Measurements from ENCODE around the gene NAT14. TPM values are rescaled to one million over a fixed set of nuclear protein-coding genes. Genes with fewer than 3 reads are reported as not detected.

The NAT14 gene
- total RNA-seq, 3 donors from 2014 or later = 1.9 to 11.3 (median 10.8) TPM

DNA sequence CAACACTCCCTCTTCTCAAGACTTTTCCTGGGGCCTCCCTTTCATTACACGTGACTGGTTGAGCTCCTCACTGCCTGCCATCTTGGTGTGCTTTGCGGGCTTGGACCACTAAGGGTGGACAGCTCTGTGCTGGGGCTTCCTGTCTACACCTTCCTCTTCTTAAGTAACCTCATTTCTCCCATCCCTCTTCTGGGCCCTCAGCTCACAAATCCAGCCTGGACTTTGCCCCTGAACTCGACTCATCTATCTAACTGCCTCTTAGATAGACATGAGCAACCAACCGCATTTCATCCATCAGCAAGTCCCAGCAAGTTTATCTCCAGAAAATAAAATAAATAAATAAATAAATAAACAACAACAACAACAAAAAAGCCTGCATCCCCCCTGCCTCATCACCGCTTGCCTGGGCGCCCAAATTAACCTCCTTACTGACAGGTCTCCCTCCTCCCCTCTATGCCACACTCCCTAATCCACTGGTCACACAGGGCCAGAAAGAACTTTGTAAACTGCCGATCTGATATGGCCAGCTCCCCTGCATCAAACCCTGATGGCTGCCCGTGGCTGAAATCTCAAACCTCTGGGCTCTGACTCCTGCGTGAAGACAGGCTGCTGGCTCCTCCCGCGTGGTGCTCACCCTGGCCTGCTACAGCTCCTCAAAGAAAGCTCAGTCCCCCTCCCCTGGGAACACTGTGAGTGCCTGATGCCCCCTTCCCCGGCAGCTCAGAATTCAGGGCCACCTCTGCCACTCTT is 31.3 kb upstream of the NAT14 start:
- Histone ChIP-seq H3K4me3 (no peak overlapping the region), H3K36me3 (no peaks in the 10 kb centered on the region), H3K9me3 (no peaks in the 10 kb centered on the region), H3K27me3 (peaks cover 12 to 30% of the 10 kb centered on the region in 2 donors), H3K4me1 (peaks cover 0 to 15% of the 10 kb centered on the region in 2 donors), H3K27ac (no peak overlapping the region)
- TF ChIP-seq POLR2A (IDR thresholded peaks at IDR 0.05) (no peak), POLR2AphosphoS5 (IDR thresholded peaks at IDR 0.05) (no peak)
- TF ChIP-seq, protein P1, sequence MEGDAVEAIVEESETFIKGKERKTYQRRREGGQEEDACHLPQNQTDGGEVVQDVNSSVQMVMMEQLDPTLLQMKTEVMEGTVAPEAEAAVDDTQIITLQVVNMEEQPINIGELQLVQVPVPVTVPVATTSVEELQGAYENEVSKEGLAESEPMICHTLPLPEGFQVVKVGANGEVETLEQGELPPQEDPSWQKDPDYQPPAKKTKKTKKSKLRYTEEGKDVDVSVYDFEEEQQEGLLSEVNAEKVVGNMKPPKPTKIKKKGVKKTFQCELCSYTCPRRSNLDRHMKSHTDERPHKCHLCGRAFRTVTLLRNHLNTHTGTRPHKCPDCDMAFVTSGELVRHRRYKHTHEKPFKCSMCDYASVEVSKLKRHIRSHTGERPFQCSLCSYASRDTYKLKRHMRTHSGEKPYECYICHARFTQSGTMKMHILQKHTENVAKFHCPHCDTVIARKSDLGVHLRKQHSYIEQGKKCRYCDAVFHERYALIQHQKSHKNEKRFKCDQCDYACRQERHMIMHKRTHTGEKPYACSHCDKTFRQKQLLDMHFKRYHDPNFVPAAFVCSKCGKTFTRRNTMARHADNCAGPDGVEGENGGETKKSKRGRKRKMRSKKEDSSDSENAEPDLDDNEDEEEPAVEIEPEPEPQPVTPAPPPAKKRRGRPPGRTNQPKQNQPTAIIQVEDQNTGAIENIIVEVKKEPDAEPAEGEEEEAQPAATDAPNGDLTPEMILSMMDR (IDR thresholded peaks at IDR 0.05) = no peak
- DNase-seq (ENCODE audit: low spot score in 2 of 2) = no peak
- intact Hi-C loops (cut with DNase I; ENCODE audit: low total_unique reads) = no loop called here

DNA sequence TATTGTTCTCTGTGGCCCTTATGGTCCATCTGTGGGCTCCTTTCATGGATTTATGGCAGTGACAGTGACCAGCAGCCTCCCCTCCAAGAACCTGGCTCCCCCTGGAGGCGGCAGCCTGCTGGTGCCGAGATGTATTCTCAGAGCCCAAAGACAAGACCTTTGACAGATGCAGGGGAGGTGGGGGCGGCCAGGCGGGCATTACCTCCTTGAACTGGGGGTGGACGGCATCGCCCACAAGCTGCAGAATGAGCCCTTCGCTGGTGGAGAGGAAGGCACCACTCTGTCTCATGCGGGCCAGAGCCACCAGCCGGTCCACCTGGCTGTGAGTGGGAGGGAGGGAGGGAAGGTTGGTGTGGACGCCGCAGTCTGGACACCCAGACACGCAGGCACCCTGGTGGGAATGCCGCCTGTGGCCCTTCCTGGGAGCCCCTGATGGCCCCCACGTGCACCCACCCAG is 30.2 kb upstream of the NAT14 start:
- Histone ChIP-seq H3K27me3 (peaks cover 12 to 22% of the 10 kb centered on the region in 2 donors), H3K4me3 (no peak overlapping the region), H3K36me3 (no peaks in the 10 kb centered on the region), H3K27ac (no peak overlapping the region), H3K9me3 (no peaks in the 10 kb centered on the region), H3K4me1 (peaks cover 0 to 15% of the 10 kb centered on the region in 2 donors)
- intact Hi-C loops (cut with DNase I; ENCODE audit: low total_unique reads) = loop anchor here (5.0 kb wide), 1 partner anchor 927 kb away; no protein-coding TSS in a partner anchor
- TF ChIP-seq POLR2AphosphoS5 (IDR thresholded peaks at IDR 0.05) = no peak
- TF ChIP-seq, protein P1 (IDR thresholded peaks at IDR 0.05) = peak in 1 of 3 donors; percentile 33
- no peak for DNase-seq (ENCODE audit: low spot score in 2 of 2)

DNA sequence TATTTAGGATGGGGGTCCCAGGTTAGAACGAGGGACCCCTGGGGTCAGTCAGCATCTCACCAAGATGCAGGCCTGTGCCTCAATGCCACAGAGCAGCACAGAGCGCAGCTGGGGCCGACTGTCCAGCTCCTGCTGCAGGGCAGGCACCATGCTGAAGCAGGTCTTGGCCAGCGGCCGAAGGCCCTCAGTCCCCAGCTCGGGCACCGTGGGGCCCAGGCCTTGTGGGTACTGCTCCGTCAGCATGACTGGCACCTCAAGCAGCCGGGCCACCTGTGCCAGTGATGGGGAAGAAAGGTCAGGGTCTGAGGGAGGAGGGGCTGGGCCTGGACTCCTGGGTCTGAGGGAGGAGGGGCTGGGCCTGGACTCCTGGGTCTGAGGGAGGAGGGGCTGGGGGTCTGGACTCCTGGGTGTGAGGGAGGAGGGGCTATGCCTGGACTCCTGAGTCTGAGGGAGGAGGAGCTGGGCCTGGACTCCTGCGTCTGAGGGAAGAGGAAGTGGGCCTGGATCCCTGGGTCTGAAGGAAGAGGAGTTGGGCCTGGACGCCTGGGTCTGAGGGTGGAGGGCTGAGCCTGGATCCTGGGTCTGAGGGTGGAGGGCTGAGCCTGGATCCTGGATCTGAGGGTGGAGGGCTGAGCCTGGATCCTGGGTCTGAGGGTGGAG is 29.3 kb upstream of the NAT14 start:
- Histone ChIP-seq H3K27me3 (peaks cover 12 to 21% of the 10 kb centered on the region in 2 donors), H3K4me3 (no peak overlapping the region), H3K4me1 (peaks cover 4 to 15% of the 10 kb centered on the region in 2 donors), H3K9me3 (no peaks in the 10 kb centered on the region), H3K36me3 (no peaks in the 10 kb centered on the region), H3K27ac (no peak overlapping the region)
- intact Hi-C loops (cut with DNase I; ENCODE audit: low total_unique reads) = loop anchor here (5.0 kb wide), 1 partner anchor 927 kb away; no protein-coding TSS in a partner anchor
- TF ChIP-seq POLR2A (IDR thresholded peaks at IDR 0.05) = no peak
- TF ChIP-seq POLR2AphosphoS5 (IDR thresholded peaks at IDR 0.05) = no peak
- TF ChIP-seq, protein P1 (IDR thresholded peaks at IDR 0.05) = no peak
- DNase-seq (ENCODE audit: low spot score in 2 of 2) = no peak

DNA sequence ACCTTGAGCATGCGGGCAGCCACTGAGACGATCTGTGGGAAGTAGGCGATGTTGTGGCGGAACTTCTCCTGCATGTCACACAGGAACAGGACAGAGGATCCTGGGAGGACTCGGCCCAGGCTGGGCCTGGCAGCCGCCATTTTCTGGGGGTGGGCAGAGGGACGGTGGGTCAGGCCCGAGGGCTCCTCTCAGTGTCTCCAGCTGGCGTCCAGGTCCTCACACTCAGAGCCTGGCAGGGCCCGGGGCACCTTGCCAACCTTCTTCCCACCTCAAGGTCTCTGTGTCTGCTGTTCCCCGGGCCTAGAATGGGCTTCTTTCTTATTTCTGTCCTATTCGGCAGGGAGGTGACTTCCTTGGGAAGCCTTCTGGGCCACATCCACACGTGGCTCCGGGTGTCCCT is 28.6 kb upstream of the NAT14 start:
- no peak for DNase-seq (ENCODE audit: low spot score in 2 of 2)

More for the DNA sequence above, 28.6 kb upstream of the NAT14 start:
- Histone ChIP-seq H3K4me3 (no peak overlapping the region), H3K4me1 (peaks cover 4 to 13% of the 10 kb centered on the region in 2 donors), H3K36me3 (no peaks in the 10 kb centered on the region), H3K27ac (no peak overlapping the region), H3K9me3 (no peaks in the 10 kb centered on the region), H3K27me3 (peaks cover 7 to 15% of the 10 kb centered on the region in 2 donors)
- intact Hi-C loops (cut with DNase I; ENCODE audit: low total_unique reads) = loop anchor here (5.0 kb wide), 1 partner anchor 926 kb away; no protein-coding TSS in a partner anchor
- TF ChIP-seq POLR2AphosphoS5 (IDR thresholded peaks at IDR 0.05) = no peak
- TF ChIP-seq POLR2A (IDR thresholded peaks at IDR 0.05) = no peak
- TF ChIP-seq, protein P1 (IDR thresholded peaks at IDR 0.05) = no peak
